ENCODE data around the gene CCL25. TPM values are rescaled to one million over a fixed set of nuclear protein-coding genes. Genes with fewer than 3 reads are reported as not detected.

Gene CCL25
- total RNA-seq, 1 experiment from 2014 or later, result not detected

- no peak overlapping the region for H3K27ac Mint-ChIP-seq (ENCODE audit: unreplicated experiment)
- BruUV-seq (replicated peaks), result no TSS peak
- CTCF ChIA-PET, result interaction anchor here (0.5 kb wide), 1 partner anchor 1523 kb away, joined by 3 read pairs; no protein-coding TSS in a partner anchor
Observed at GRCh38 chr19:8044018-8044417, 8.5 kb upstream of the CCL25 start.

GRCh38 chr19:8045872-8046568 lies 6.5 kb upstream of the CCL25 start:
- H3K9me3 Mint-ChIP-seq (ENCODE audit: unreplicated experiment), result no peaks in the 10 kb centered on the region
- no peaks in the 10 kb centered on the region for H3K27me3 Mint-ChIP-seq (ENCODE audit: insufficient read depth, unreplicated experiment)
- Histone ChIP-seq H3K9me3 (no peaks in the 10 kb centered on the region), H3K4me1 (peaks cover 4% of the 10 kb centered on the region; the same call in 1 of the 2 replicates), H3K36me3 (ENCODE audit: control insufficient read depth, insufficient read depth, low read length) (no peaks in the 10 kb centered on the region), H3K27me3 (replicated peaks; ENCODE audit: control insufficient read depth, insufficient read depth, low read length) (no peaks in the 10 kb centered on the region), H3K4me3 (ENCODE audit: low read depth, low read length) (no peak overlapping the region)
- no peak overlapping the region for H3K4me3 Mint-ChIP-seq (ENCODE audit: unreplicated experiment)
- H3K4me1 Mint-ChIP-seq (ENCODE audit: low read depth, unreplicated experiment), result no peaks in the 10 kb centered on the region
- no peaks in the 10 kb centered on the region for H3K36me3 Mint-ChIP-seq (ENCODE audit: insufficient read depth, unreplicated experiment)
- BruUV-seq (replicated peaks), result no TSS peak
- intact Hi-C loops (cut with micrococcal nuclease; ENCODE audit: unreplicated experiment), result no loop called here
- TF ChIP-seq CTCF (IDR thresholded peaks at IDR 0.05; ENCODE audit: insufficient read depth in 1 of 2, low read depth in 1 of 2, low read length in 1 of 2, severe bottlenecking in 1 of 2, unreplicated experiment in 1 of 2), result no peak
- no peak for DNase-seq
- no peak overlapping the region for H3K27ac Mint-ChIP-seq (ENCODE audit: unreplicated experiment)
- ChIA-PET CTCF (interaction anchor here (0.6 kb wide), 2 partner anchors 11 to 20 kb away, joined by 4 to 6 read pairs; no protein-coding TSS in a partner anchor), POLR2A (no interaction called here)

More at GRCh38 chr19:8044018-8044417, 8.5 kb upstream of the CCL25 start:
- intact Hi-C loops (cut with micrococcal nuclease; ENCODE audit: unreplicated experiment), result no loop called here
- POLR2A ChIA-PET, result interaction anchor here (1.1 kb wide), 1 partner anchor 11 kb away, joined by 3 read pairs; no protein-coding TSS in a partner anchor
- H3K36me3 ChIP-seq (ENCODE audit: control insufficient read depth, insufficient read depth, low read length), result no peaks in the 10 kb centered on the region
- no peaks in the 10 kb centered on the region for H3K27me3 Mint-ChIP-seq (ENCODE audit: insufficient read depth, unreplicated experiment)
- H3K36me3 Mint-ChIP-seq (ENCODE audit: insufficient read depth, unreplicated experiment), result no peaks in the 10 kb centered on the region
- H3K4me1 ChIP-seq, result no peaks in the 10 kb centered on the region
- no peaks in the 10 kb centered on the region for H3K4me1 Mint-ChIP-seq (ENCODE audit: low read depth, unreplicated experiment)
- no peak overlapping the region for H3K4me3 Mint-ChIP-seq (ENCODE audit: unreplicated experiment)
- no peaks in the 10 kb centered on the region for H3K27me3 ChIP-seq (replicated peaks; ENCODE audit: control insufficient read depth, insufficient read depth, low read length)
- no peak for DNase-seq
- no peak overlapping the region for H3K4me3 ChIP-seq (ENCODE audit: low read depth, low read length)
- H3K9me3 ChIP-seq, result no peaks in the 10 kb centered on the region
- no peak for TF ChIP-seq CTCF (IDR thresholded peaks at IDR 0.05; ENCODE audit: insufficient read depth in 1 of 2, low read depth in 1 of 2, low read length in 1 of 2, severe bottlenecking in 1 of 2, unreplicated experiment in 1 of 2)
- H3K9me3 Mint-ChIP-seq (ENCODE audit: unreplicated experiment), result no peaks in the 10 kb centered on the region

GRCh38 chr19:8046569-8047165 lies 5.9 kb upstream of the CCL25 start:
- ChIA-PET CTCF (interaction anchor here (0.6 kb wide), 1 partner anchor 21 kb away, joined by 6 read pairs; no protein-coding TSS in a partner anchor), POLR2A (no interaction called here)
- H3K4me3 Mint-ChIP-seq (ENCODE audit: unreplicated experiment), result no peak overlapping the region
- no peaks in the 10 kb centered on the region for H3K36me3 Mint-ChIP-seq (ENCODE audit: insufficient read depth, unreplicated experiment)
- DNase-seq, result no peak
- Histone ChIP-seq H3K4me3 (ENCODE audit: low read depth, low read length) (no peak overlapping the region), H3K9me3 (no peaks in the 10 kb centered on the region), H3K27me3 (replicated peaks; ENCODE audit: control insufficient read depth, insufficient read depth, low read length) (no peaks in the 10 kb centered on the region), H3K4me1 (peaks cover 4% of the 10 kb centered on the region; the same call in 1 of the 2 replicates), H3K36me3 (ENCODE audit: control insufficient read depth, insufficient read depth, low read length) (no peaks in the 10 kb centered on the region)
- BruUV-seq (replicated peaks), result no TSS peak
- H3K27me3 Mint-ChIP-seq (ENCODE audit: insufficient read depth, unreplicated experiment), result no peaks in the 10 kb centered on the region
- H3K9me3 Mint-ChIP-seq (ENCODE audit: unreplicated experiment), result no peaks in the 10 kb centered on the region
- no peaks in the 10 kb centered on the region for H3K4me1 Mint-ChIP-seq (ENCODE audit: low read depth, unreplicated experiment)
- intact Hi-C loops (cut with micrococcal nuclease; ENCODE audit: unreplicated experiment), result no loop called here
- no peak overlapping the region for H3K27ac Mint-ChIP-seq (ENCODE audit: unreplicated experiment)
- no peak for TF ChIP-seq CTCF (IDR thresholded peaks at IDR 0.05; ENCODE audit: insufficient read depth in 1 of 2, low read depth in 1 of 2, low read length in 1 of 2, severe bottlenecking in 1 of 2, unreplicated experiment in 1 of 2)

Data from Caco-2 (cell line).